Suprapubic skin (tissue), 4 donors: Measurements from ENCODE around the gene SYT8. TPM values are rescaled to one million over a fixed set of nuclear protein-coding genes. Genes with fewer than 3 reads are reported as not detected.

Experiments used
- DNase-seq, 2 donors: peaks; one replicate each; pipeline ENCODE4 v3.0.0-alpha.2; 2019; ENCODE audit warnings: low spot score in 2 of 2
- H3K27ac ChIP-seq: fragments of 200-600 bp; sonication (generic); one replicate; pipeline ENCODE4 v1.5.1; 2019
- H3K27me3 ChIP-seq: fragments of 200-600 bp; sonication (generic); one replicate; pipeline ENCODE4 v1.5.1; 2019
- H3K36me3 ChIP-seq: fragments of 200-600 bp; sonication (generic); one replicate; pipeline ENCODE4 v1.5.1; 2019
- H3K4me1 ChIP-seq: fragments of 200-600 bp; sonication (generic); one replicate; pipeline ENCODE4 v1.5.1; 2019
- H3K4me3 ChIP-seq: fragments of 200-600 bp; sonication (generic); one replicate; pipeline ENCODE4 v1.5.1; 2019; ENCODE audit warnings: mild to moderate bottlenecking
- H3K9me3 ChIP-seq: fragments of 200-600 bp; sonication (generic); one replicate; pipeline ENCODE4 v1.5.1; 2019
- EP300 ChIP-seq: sonication (generic); formaldehyde crosslinking; IDR thresholded peaks from one replicate; pipeline ENCODE4 v1.6.1; 2017; ENCODE audit warnings: antibody characterized with exemption
- POLR2A ChIP-seq, 2 donors: fragments of 450-650 bp; IDR thresholded peaks; one replicate each; pipeline ENCODE4 v1.6.1; 2017; ENCODE audit warnings: antibody characterized with exemption in 2 of 2, mild to moderate bottlenecking in 2 of 2, moderate library complexity in 2 of 2
- POLR2AphosphoS5 ChIP-seq, 3 donors: sonication (generic); formaldehyde crosslinking; IDR thresholded peaks; one replicate each; pipeline ENCODE4 v1.6.1; 2017; ENCODE audit warnings: antibody characterized with exemption in 3 of 3
- WGBS: methylation state at CpG from one replicate; pipeline ENCODE4 v1.1.5; 2018; 5-methylcytosine and 5-hydroxymethylcytosine counted together
- total RNA-seq, 4 donors: library from RNA; depleted of rRNA; stranded (reverse); fragments of >200 nt; gene quantifications; one replicate each; pipeline ENCODE4 v1.1.0, GENCODE V29; 2016
- TF ChIP-seq, protein P1 (sequence below), 2 donors: fragments of 200-600 bp in 1 of 2; fragments of 450-650 bp in 1 of 2; sonication (generic) in 1 of 2; IDR thresholded peaks; one replicate each; pipeline ENCODE4 v1.5.1; 2016 to 2019; ENCODE audit warnings: antibody characterized with exemption in 2 of 2, mild to moderate bottlenecking in 1 of 2, moderate library complexity in 1 of 2

The SYT8 gene
- total RNA-seq, 4 donors from 2014 or later, result 141 to 280 (median 193) TPM

DNA sequence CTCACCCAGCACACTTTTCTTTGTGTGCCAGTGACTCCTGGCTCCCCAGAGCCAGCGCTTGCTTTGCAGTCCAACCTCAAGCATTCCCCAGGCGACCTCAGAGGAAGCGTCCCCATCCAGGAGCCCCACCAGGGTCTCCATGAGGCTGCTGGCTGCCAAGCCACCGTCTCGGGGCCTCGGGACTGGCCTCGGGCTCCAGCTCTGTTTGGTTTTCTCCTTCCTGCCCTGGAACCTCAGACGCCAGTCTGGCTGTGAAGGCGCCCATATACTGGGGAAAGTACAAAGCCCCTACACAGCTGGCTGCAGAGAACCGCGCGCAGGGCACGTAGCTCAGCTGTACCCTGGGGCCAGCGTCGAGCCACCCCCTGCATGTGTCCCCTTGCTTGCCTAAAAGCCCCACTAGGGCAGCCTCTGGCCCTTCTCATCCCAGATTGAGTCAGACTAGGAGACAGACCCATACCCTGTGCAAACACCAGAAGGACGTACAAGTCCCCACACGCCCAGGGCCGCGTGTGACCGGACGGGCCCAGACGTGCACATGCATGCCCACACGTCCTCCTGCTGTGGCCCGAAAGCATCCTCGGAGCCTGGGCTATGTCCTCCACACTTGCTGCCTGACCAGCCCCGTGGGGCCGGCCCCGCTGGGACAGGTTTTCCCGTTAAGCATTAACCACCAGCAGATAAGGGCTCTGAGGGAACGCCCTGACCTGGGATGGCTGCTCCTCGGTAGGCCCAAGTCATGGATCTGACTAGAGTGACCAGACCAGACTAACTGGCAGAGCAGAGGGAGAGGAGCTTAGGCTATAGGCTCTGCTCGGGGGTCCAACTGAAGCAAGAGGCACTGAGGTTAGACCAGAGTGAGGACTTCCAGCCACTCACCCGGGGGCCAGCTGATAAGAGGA lies 4.2 kb upstream of the SYT8 start:
- 31% methylated on average over 12 of the region's 33 CpGs for WGBS
- no peaks in the 10 kb centered on the region for H3K36me3 ChIP-seq
- peak in 1 of 2 donors; percentile 74 for DNase-seq
- TF ChIP-seq POLR2AphosphoS5 (IDR thresholded peaks at IDR 0.05) (peak in 1 of 3 donors; percentile 74), POLR2A (IDR thresholded peaks at IDR 0.05) (no peak), EP300 (no peak)
- TF ChIP-seq, protein P1, sequence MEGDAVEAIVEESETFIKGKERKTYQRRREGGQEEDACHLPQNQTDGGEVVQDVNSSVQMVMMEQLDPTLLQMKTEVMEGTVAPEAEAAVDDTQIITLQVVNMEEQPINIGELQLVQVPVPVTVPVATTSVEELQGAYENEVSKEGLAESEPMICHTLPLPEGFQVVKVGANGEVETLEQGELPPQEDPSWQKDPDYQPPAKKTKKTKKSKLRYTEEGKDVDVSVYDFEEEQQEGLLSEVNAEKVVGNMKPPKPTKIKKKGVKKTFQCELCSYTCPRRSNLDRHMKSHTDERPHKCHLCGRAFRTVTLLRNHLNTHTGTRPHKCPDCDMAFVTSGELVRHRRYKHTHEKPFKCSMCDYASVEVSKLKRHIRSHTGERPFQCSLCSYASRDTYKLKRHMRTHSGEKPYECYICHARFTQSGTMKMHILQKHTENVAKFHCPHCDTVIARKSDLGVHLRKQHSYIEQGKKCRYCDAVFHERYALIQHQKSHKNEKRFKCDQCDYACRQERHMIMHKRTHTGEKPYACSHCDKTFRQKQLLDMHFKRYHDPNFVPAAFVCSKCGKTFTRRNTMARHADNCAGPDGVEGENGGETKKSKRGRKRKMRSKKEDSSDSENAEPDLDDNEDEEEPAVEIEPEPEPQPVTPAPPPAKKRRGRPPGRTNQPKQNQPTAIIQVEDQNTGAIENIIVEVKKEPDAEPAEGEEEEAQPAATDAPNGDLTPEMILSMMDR (IDR thresholded peaks at IDR 0.05), result no peak
- peaks cover 86% of the 10 kb centered on the region for H3K4me1 ChIP-seq
- H3K9me3 ChIP-seq, result no peaks in the 10 kb centered on the region
- H3K4me3 ChIP-seq, result no peak overlapping the region
- peak overlapping the region; percentile 53 for H3K27ac ChIP-seq
- H3K27me3 ChIP-seq, result no peaks in the 10 kb centered on the region

DNA sequence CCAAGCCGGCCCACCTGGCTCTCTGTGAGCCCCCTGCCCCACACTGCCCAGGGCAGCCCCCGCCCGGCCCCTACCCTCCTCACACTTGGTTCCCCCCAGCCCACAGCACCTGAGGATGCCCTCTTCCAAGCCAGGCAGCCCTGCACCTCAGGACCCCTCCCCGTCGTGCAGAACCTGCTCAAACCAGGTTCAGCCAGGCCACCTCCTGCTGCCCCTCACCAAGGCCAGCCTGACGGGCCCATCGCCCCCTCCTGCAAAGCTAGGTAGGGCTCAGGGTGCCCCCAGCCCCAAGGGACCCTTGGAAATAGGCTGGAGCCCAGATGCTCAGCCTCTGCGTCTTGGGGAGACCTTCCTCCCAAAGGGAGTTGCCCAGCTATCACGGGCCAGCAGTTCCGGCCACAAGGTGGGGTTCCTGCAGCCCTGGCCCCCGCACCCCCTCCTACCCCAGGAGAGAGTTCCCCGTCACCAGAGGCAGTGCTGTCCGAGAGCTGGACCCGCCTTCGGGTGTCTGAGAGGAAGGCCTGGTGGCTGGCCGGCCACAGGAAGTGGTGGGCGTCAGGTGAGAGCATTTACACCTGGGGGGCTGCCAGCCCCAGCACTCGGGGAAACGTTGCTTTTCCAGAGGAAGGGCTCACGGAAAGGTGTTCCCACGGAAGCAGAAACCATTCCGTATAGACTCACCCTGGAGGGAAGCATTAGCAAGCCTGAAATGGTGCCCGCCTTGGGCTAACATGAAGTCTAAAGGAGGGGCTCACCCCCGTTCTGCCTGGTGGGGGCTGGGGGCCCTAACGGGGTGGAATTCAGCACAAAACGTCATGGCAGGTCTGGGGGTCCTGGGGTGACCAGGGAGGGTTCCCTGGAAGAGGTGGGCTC lies 3.2 kb upstream of the SYT8 start:
- Histone ChIP-seq H3K4me3 (no peak overlapping the region), H3K27ac (peak overlapping the region; percentile 53), H3K4me1 (peaks cover 83% of the 10 kb centered on the region), H3K36me3 (no peaks in the 10 kb centered on the region), H3K9me3 (no peaks in the 10 kb centered on the region), H3K27me3 (no peaks in the 10 kb centered on the region)
- DNase-seq, result peak in 1 of 2 donors; percentile 67
- 48% methylated on average over 9 of the region's 26 CpGs for WGBS
- TF ChIP-seq EP300 (no peak), POLR2AphosphoS5 (IDR thresholded peaks at IDR 0.05) (no peak), POLR2A (IDR thresholded peaks at IDR 0.05) (no peak)
- TF ChIP-seq, protein P1 (IDR thresholded peaks at IDR 0.05), result no peak

DNA sequence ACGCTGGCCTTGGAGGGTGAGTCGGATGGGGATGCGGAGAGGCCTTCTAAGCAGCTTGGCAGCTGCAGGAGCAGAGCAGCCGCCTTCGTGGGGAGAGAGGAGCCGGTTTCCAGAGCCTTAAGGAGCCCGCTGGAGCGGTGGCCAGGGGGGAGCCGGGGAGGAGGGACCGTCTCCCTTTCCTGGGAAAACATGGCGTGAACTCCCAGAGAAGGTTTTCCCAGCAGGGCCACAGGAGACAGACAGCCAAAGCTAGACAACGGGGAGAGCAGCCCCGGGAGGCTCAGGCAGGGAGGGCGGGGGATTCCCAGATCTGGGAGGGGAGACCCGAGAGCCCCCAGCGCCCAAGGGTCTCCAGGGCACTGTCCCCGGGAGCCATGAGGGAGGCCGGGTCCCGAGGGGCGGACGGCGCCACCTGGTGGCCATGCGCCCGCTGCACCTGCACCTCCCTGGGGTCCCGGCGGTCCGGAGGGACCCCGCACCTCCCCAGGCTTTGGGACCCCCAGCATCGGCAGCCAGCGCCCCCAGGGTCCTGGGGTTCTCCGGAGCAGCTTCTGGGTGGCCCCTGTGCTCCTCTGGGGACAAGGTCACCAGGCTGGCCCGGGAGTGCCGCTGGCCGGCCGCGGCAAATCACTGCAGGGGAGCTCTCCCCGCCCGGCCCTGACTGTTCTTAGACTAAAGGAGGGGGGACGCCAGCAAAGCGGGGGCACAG lies 2.4 kb upstream of the SYT8 start:
- Histone ChIP-seq H3K4me1 (peaks cover 83% of the 10 kb centered on the region), H3K36me3 (no peaks in the 10 kb centered on the region), H3K27ac (peak overlapping the region; percentile 27), H3K9me3 (no peaks in the 10 kb centered on the region), H3K4me3 (peak overlapping the region; percentile 19), H3K27me3 (no peaks in the 10 kb centered on the region)
- 26% methylated on average over 20 of the region's 40 CpGs for WGBS
- peak in 1 of 2 donors; percentile 71 for DNase-seq
- TF ChIP-seq POLR2AphosphoS5 (IDR thresholded peaks at IDR 0.05), result no peak
- TF ChIP-seq EP300, result no peak
- TF ChIP-seq, protein P1 (IDR thresholded peaks at IDR 0.05), result peak; percentile 83 to 94

DNA sequence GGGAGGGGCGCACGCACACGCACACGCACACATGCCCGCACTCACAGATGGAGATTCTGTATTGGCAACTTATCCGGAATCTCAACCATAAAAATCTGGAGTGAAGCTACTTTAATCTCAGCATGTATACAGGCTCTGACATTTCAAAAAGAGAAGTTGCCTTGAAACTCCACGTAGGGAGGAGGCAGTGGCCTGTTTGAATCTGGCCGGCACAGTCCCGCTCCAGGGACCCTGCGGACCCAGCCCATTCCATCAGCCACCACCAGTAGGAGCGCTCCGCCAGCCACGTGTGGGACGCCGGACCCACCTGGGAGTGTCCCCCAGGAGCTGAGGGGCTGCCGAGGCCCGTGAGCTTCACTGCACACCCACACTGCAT lies 1.9 kb upstream of the SYT8 start:
- Histone ChIP-seq H3K4me1 (peaks cover 83% of the 10 kb centered on the region), H3K36me3 (no peaks in the 10 kb centered on the region), H3K27me3 (no peaks in the 10 kb centered on the region), H3K4me3 (peak overlapping the region; percentile 19), H3K9me3 (no peaks in the 10 kb centered on the region), H3K27ac (peak overlapping the region; percentile 27)
- 46% methylated on average over 7 of the region's 17 CpGs for WGBS
- TF ChIP-seq POLR2AphosphoS5 (IDR thresholded peaks at IDR 0.05), result no peak
- no peak for TF ChIP-seq EP300
- TF ChIP-seq, protein P1 (IDR thresholded peaks at IDR 0.05), result no peak
- no peak for TF ChIP-seq POLR2A (IDR thresholded peaks at IDR 0.05)
- DNase-seq, result peak in 1 of 2 donors; percentile 66
